Uterus (tissue), 4 donors: ENCODE data around the gene CREBZF. TPM values are rescaled to one million over a fixed set of nuclear protein-coding genes. Genes with fewer than 3 reads are reported as not detected.
"Not testable (repeated sequence)": the region's sequence is repeated elsewhere in the genome, so short reads cannot be mapped to it uniquely, and the experiment has no call there.

Experiments used
- DNase-seq, 2 donors: peaks; one replicate each; pipeline ENCODE4 v3.0.0-alpha.2; 2019 to 2020
- H3K27ac ChIP-seq, 2 donors: fragments of 200-600 bp; sonication (generic); 1 replicate in 1 of 2; 2 replicates in 1 of 2; pipeline ENCODE4 v1.5.1; 2016 to 2018
- H3K27me3 ChIP-seq, 2 donors: fragments of 200-600 bp; sonication (generic); one replicate each; pipeline ENCODE4 v1.5.1; 2018 to 2019; ENCODE audit warnings: control low read depth in 1 of 2
- H3K36me3 ChIP-seq, 2 donors: fragments of 200-600 bp; sonication (generic); one replicate each; pipeline ENCODE4 v1.5.1; 2019; ENCODE audit warnings: control low read depth in 1 of 2
- H3K4me1 ChIP-seq, 2 donors: fragments of 200-600 bp; sonication (generic); one replicate each; pipeline ENCODE4 v1.5.1; 2018 to 2019; ENCODE audit warnings: control low read depth in 1 of 2
- H3K4me3 ChIP-seq, 2 donors: fragments of 200-600 bp; sonication (generic); 1 replicate in 1 of 2; 2 replicates in 1 of 2; pipeline ENCODE4 v1.5.1; 2018 to 2019; ENCODE audit warnings: mild to moderate bottlenecking in 1 of 2
- H3K9me3 ChIP-seq, 2 donors: fragments of 200-600 bp; sonication (generic); one replicate each; pipeline ENCODE4 v1.5.1; 2019; ENCODE audit warnings: control low read depth in 1 of 2
- CTCF ChIP-seq, 4 experiments: fragments of 200-600 bp in 2 of 4; fragments of 450-650 bp in 2 of 4; sonication (generic) in 2 of 4; IDR thresholded peaks; one replicate each; pipeline ENCODE4 v1.5.1; 2016 to 2019; ENCODE audit warnings: antibody characterized with exemption in 4 of 4, mild to moderate bottlenecking in 2 of 4, moderate library complexity in 1 of 4
- POLR2A ChIP-seq, 2 donors: fragments of 450-650 bp; IDR thresholded peaks; one replicate each; pipeline ENCODE4 v1.6.1; 2016; ENCODE audit warnings: antibody characterized with exemption in 2 of 2, mild to moderate bottlenecking in 1 of 2, moderate library complexity in 1 of 2
- intact Hi-C: fragments of 100-400 bp; cut with DNase I; formaldehyde crosslinking; loops from one replicate; pipeline ENCODE4 v1.15.1; 2023; ENCODE audit warnings: low total_unique reads
- total RNA-seq, 4 donors: library from RNA; depleted of rRNA in 3 of 4; stranded (reverse); fragments of >200 nt in 3 of 4; gene quantifications; one replicate each; pipeline versions ENCODE4 v1.1.0 to v1.2.4, GENCODE V29; 2014 to 2023
- donor health status: DM: yes; HTN: yes; CAD: no.

Gene CREBZF
- total RNA-seq, 4 donors from 2014 or later = 77.7 to 133 (median 99.9) TPM

GRCh38 chr11:85627332-85627997 is 37.5 kb downstream of the CREBZF start, which contains the start of gene DLG2:
Gene DLG2, minus strand, starts transcription at chr11:85627344.
- Histone ChIP-seq H3K4me1 (peaks cover 0 to 3% of the 10 kb centered on the region in 2 donors), H3K27ac (peak within 1 kb of the TSS; percentile 94 to 98), H3K9me3 (no peaks in the 10 kb centered on the region), H3K27me3 (no peaks in the 10 kb centered on the region), H3K36me3 (no peaks in the 10 kb centered on the region), H3K4me3 (peak within 1 kb of the TSS; percentile 52 to 76)
- TF ChIP-seq POLR2A (IDR thresholded peaks at IDR 0.05) (no peak), CTCF (IDR thresholded peaks at IDR 0.05) (no peak)
- peak in 1 of 2 donors; percentile 29 for DNase-seq
- intact Hi-C loops = no loop called here

GRCh38 chr11:85626496-85626895 is 38.4 kb downstream of the CREBZF start:
- Histone ChIP-seq H3K27me3 (no peaks in the 10 kb centered on the region), H3K4me1 (peaks cover 0 to 3% of the 10 kb centered on the region in 2 donors), H3K4me3 (peak overlapping the region; percentile 52 to 76), H3K36me3 (no peaks in the 10 kb centered on the region), H3K27ac (peak overlapping the region; percentile 94 to 98), H3K9me3 (no peaks in the 10 kb centered on the region)
- TF ChIP-seq CTCF (IDR thresholded peaks at IDR 0.05) (no peak), POLR2A (IDR thresholded peaks at IDR 0.05) (no peak)
- intact Hi-C loops = no loop called here
- peak in 1 of 2 donors; percentile 40 for DNase-seq

GRCh38 chr11:85620256-85620655 is 44.7 kb downstream of the CREBZF start:
- H3K4me1 ChIP-seq = no peaks in the 10 kb centered on the region
- H3K27ac ChIP-seq = no peak overlapping the region
- intact Hi-C loops = no loop called here
- no peak overlapping the region for H3K4me3 ChIP-seq
- no peak for TF ChIP-seq CTCF (IDR thresholded peaks at IDR 0.05)
- no peak for TF ChIP-seq POLR2A (IDR thresholded peaks at IDR 0.05)
- no peak for DNase-seq
- H3K27me3 ChIP-seq = no peaks in the 10 kb centered on the region
- no peaks in the 10 kb centered on the region for H3K36me3 ChIP-seq
- H3K9me3 ChIP-seq = no peaks in the 10 kb centered on the region

GRCh38 chr11:85619499-85619898 is 45.4 kb downstream of the CREBZF start:
- intact Hi-C loops = no loop called here

GRCh38 chr11:85611643-85612042 is 53.3 kb downstream of the CREBZF start:
- H3K27me3 ChIP-seq, intact Hi-C loops, H3K36me3 ChIP-seq, H3K4me1 ChIP-seq, H3K9me3 ChIP-seq, DNase-seq, H3K27ac ChIP-seq, H3K4me3 ChIP-seq: not testable (repeated sequence)

More at GRCh38 chr11:85619499-85619898, 45.4 kb downstream of the CREBZF start:
- no peak overlapping the region for H3K4me3 ChIP-seq
- no peak for DNase-seq
- TF ChIP-seq POLR2A (IDR thresholded peaks at IDR 0.05) (no peak), CTCF (IDR thresholded peaks at IDR 0.05) (no peak)
- no peaks in the 10 kb centered on the region for H3K36me3 ChIP-seq
- no peaks in the 10 kb centered on the region for H3K27me3 ChIP-seq
- H3K27ac ChIP-seq = no peak overlapping the region
- no peaks in the 10 kb centered on the region for H3K4me1 ChIP-seq
- H3K9me3 ChIP-seq = no peaks in the 10 kb centered on the region

Other genes starting within 250 kb of the CREBZF start
- gene DLG2, start 37.8 kb downstream of the CREBZF start, total RNA-seq = 10 to 100 TPM in 3 of 4 donors, 1 to 10 TPM in 1; 2.9 to 30.2 (median 22.6) TPM
- 100 to 1,000 TPM in 1 of 4 donors, 10 to 100 TPM in 3; 36.5 to 119 (median 57.9) TPM for gene TMEM126B, start 36.5 kb downstream of the CREBZF start, total RNA-seq
- 10 to 100 TPM in 3 of 4 donors, 1 to 10 TPM in 1; 7.9 to 16.3 (median 12.5) TPM for gene TMEM126A, start 17.2 kb downstream of the CREBZF start, total RNA-seq
- gene CCDC89, start 21.1 kb upstream of the CREBZF start, total RNA-seq = 10 to 100 TPM in 1 of 4 donors, 1 to 10 TPM in 1, under 1 TPM in 1, not detected in 1; 0.77 to 14.0 (median 4.4) TPM
- 10 to 100 TPM; 33.0 to 77.4 (median 39.7) TPM for gene SYTL2, start 146.0 kb upstream of the CREBZF start, total RNA-seq
- under 1 TPM in 1 of 4 donors, not detected in 3; 0.21 TPM for gene CCDC83, start 190.3 kb upstream of the CREBZF start, total RNA-seq